B cell (primary cell): Measurements from ENCODE around the gene SPEF1.

Experiments used
- CTCF ChIP-seq: fragments of 200-600 bp; IDR thresholded peaks from one replicate; pipeline ENCODE4 v1.8.0; 2022; ENCODE audit warnings: antibody characterized with exemption, mild to moderate bottlenecking
- EZH2 ChIP-seq: IDR thresholded peaks from 2 replicates; pipeline ENCODE4 v1.6.1; 2012; ENCODE audit warnings: borderline replicate concordance, low read depth, mild to moderate bottlenecking, moderate library complexity, low read length; ENCODE audit not compliant: insufficient read depth, poor library complexity, severe bottlenecking

GRCh38 chr20:3798908-3799248 lies 17.6 kb upstream of the SPEF1 start:
- TF ChIP-seq CTCF (no peak), EZH2 (no peak)
